Measurements from ENCODE around the gene KAT8. TPM values are rescaled to one million over a fixed set of nuclear protein-coding genes. Genes with fewer than 3 reads are reported as not detected.

Gene KAT8
- polyA plus RNA-seq, 3 donors: 34.5 to 136 (median 42.0) TPM

- intact Hi-C loops (cut with micrococcal nuclease): loop anchor here (1.0 to 10.0 kb wide), 6 partner anchors 13 to 147 kb away; partner anchors contain the start of gene VKORC1 (in 1 of the 2)
- no peaks in the 10 kb centered on the region for H3K27me3 ChIP-seq (ENCODE audit: control insufficient read depth in 2 of 2, insufficient read depth in 2 of 2, low read length in 2 of 2)
- H3K27ac Mint-ChIP-seq: peak overlapping the region; percentile 85 to 95 (median 93)
- H3K36me3 ChIP-seq (replicated peaks in 1 of 2; ENCODE audit: control insufficient read depth in 1 of 2, insufficient read depth in 2 of 2, low read length in 2 of 2): no peaks in the 10 kb centered on the region
- WGBS (ENCODE audit: insufficient coverage): 42% methylated on average over 3 of the region's 10 CpGs
- no peaks in the 10 kb centered on the region for H3K79me2 ChIP-seq (ENCODE audit: insufficient read depth, low read length)
- peaks cover 36% of the 10 kb centered on the region for H3K4me1 Mint-ChIP-seq
- H3K9ac ChIP-seq (ENCODE audit: insufficient read depth, low read length, poor library complexity, severe bottlenecking): peak overlapping the region; percentile 65
- H3K27ac ChIP-seq (ENCODE audit: low read depth in 1 of 2, low read length in 2 of 2): peak overlapping the region; percentile 72 to 78
- H3K4me2 ChIP-seq (replicated peaks; ENCODE audit: extremely low read depth, low read length, poor library complexity, severe bottlenecking): peak overlapping the region; percentile 85
- H3K9me3 ChIP-seq (replicated peaks in 1 of 2; ENCODE audit: control insufficient read depth in 1 of 2, insufficient read depth in 1 of 2, low read length in 2 of 2): no peaks in the 10 kb centered on the region
- peak overlapping the region in 2 of 3 experiments; percentile 28 to 70 for H3K4me3 ChIP-seq (replicated peaks in 1 of 3; ENCODE audit: low read depth in 2 of 3, low read length in 3 of 3)
- H3K27me3 Mint-ChIP-seq (ENCODE audit: low read depth in 3 of 3): peaks cover 0 to 4% (median 2%) of the 10 kb centered on the region in 3 donors
- TF ChIP-seq, protein P1, sequence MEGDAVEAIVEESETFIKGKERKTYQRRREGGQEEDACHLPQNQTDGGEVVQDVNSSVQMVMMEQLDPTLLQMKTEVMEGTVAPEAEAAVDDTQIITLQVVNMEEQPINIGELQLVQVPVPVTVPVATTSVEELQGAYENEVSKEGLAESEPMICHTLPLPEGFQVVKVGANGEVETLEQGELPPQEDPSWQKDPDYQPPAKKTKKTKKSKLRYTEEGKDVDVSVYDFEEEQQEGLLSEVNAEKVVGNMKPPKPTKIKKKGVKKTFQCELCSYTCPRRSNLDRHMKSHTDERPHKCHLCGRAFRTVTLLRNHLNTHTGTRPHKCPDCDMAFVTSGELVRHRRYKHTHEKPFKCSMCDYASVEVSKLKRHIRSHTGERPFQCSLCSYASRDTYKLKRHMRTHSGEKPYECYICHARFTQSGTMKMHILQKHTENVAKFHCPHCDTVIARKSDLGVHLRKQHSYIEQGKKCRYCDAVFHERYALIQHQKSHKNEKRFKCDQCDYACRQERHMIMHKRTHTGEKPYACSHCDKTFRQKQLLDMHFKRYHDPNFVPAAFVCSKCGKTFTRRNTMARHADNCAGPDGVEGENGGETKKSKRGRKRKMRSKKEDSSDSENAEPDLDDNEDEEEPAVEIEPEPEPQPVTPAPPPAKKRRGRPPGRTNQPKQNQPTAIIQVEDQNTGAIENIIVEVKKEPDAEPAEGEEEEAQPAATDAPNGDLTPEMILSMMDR (IDR thresholded peaks at IDR 0.05): no peak
- peaks cover 35 to 47% of the 10 kb centered on the region in 2 donors for H3K4me1 ChIP-seq (ENCODE audit: control insufficient read depth in 1 of 2, insufficient read depth in 2 of 2, low read length in 2 of 2)
- peaks cover 0 to 3% of the 10 kb centered on the region in 2 donors for H3K36me3 Mint-ChIP-seq
- peak in 2 of 3 donors; percentile 72 to 90 for DNase-seq
- H2AFZ ChIP-seq (ENCODE audit: insufficient read depth, low read depth, low read length, poor library complexity, severe bottlenecking): peak overlapping the region; percentile 90
- peak overlapping the region; percentile 73 to 85 for H3K4me3 Mint-ChIP-seq
- H4K20me1 ChIP-seq (ENCODE audit: insufficient read depth, low read length): no peaks in the 10 kb centered on the region
- H3K9me3 Mint-ChIP-seq: peaks cover 0 to 5% (median 0%) of the 10 kb centered on the region in 7 donors
These were observed 24.1 kb downstream of the KAT8 start for GRCh38 chr16:31141489-31142108.

GRCh38 chr16:31142109-31143010 is 24.9 kb downstream of the KAT8 start:
- Mint-ChIP-seq H3K4me3 (peak overlapping the region; percentile 73 to 85), H3K4me1 (peaks cover 36% of the 10 kb centered on the region), H3K27ac (peak overlapping the region; percentile 85 to 95 (median 93)), H3K27me3 (ENCODE audit: low read depth in 3 of 3) (peaks cover 0 to 4% (median 2%) of the 10 kb centered on the region in 3 donors), H3K9me3 (peaks cover 0 to 5% (median 0%) of the 10 kb centered on the region in 7 donors), H3K36me3 (peaks cover 0 to 3% of the 10 kb centered on the region in 2 donors)
- Histone ChIP-seq H4K20me1 (ENCODE audit: insufficient read depth, low read length) (no peaks in the 10 kb centered on the region), H3K79me2 (ENCODE audit: insufficient read depth, low read length) (no peaks in the 10 kb centered on the region), H3K27me3 (ENCODE audit: control insufficient read depth in 2 of 2, insufficient read depth in 2 of 2, low read length in 2 of 2) (no peaks in the 10 kb centered on the region), H3K4me2 (replicated peaks; ENCODE audit: extremely low read depth, low read length, poor library complexity, severe bottlenecking) (peak overlapping the region; percentile 85), H3K9me3 (replicated peaks in 1 of 2; ENCODE audit: control insufficient read depth in 1 of 2, insufficient read depth in 1 of 2, low read length in 2 of 2) (no peaks in the 10 kb centered on the region), H2AFZ (ENCODE audit: insufficient read depth, low read depth, low read length, poor library complexity, severe bottlenecking) (peak overlapping the region; percentile 90), H3K4me3 (replicated peaks in 1 of 3; ENCODE audit: low read depth in 2 of 3, low read length in 3 of 3) (peak overlapping the region; percentile 7 to 70 (median 28)), H3K36me3 (replicated peaks in 1 of 2; ENCODE audit: control insufficient read depth in 1 of 2, insufficient read depth in 2 of 2, low read length in 2 of 2) (no peaks in the 10 kb centered on the region), H3K9ac (ENCODE audit: insufficient read depth, low read length, poor library complexity, severe bottlenecking) (peak overlapping the region; percentile 65), H3K4me1 (ENCODE audit: control insufficient read depth in 1 of 2, insufficient read depth in 2 of 2, low read length in 2 of 2) (peaks cover 35 to 47% of the 10 kb centered on the region in 2 donors), H3K27ac (ENCODE audit: low read depth in 1 of 2, low read length in 2 of 2) (peak overlapping the region; percentile 72 to 78)
- TF ChIP-seq, protein P1 (IDR thresholded peaks at IDR 0.05): peak; percentile 90
- intact Hi-C loops (cut with micrococcal nuclease): loop anchor here (1.0 to 10.0 kb wide), 6 partner anchors 14 to 148 kb away; partner anchors contain the start of gene VKORC1 (in 1 of the 2)
- WGBS (ENCODE audit: insufficient coverage): 7% methylated on average over 85 of the region's 89 CpGs
- DNase-seq: peak; percentile 91 to 96 (median 94)
